Limb (tissue), 2 donors: ENCODE measurements around the gene C17orf107.

Experiments used
- DNase-seq, 2 donors: peaks; one replicate each; pipeline ENCODE4 v3.0.0-alpha.2; 2016; ENCODE audit errors: extremely low spot score in 2 of 2

Gene C17orf107

GRCh38 chr17:4948166-4948930 is 49.0 kb downstream of the C17orf107 start, which contains the start of gene PFN1:
PFN1 (minus strand) TSS chr17:4948530; CDS start chr17:4948394, 136 bp downstream.
- DNase-seq: peak; percentile 93 to 94

GRCh38 chr17:4948931-4949320 is 49.6 kb downstream of the C17orf107 start:
- peak; percentile 84 to 90 for DNase-seq

GRCh38 chr17:4949321-4950074 is 50.2 kb downstream of the C17orf107 start:
- peak in 1 of 2 donors; percentile 78 for DNase-seq

- peak in 1 of 2 donors; percentile 61 for DNase-seq
Observed at GRCh38 chr17:4950075-4950745, 50.9 kb downstream of the C17orf107 start.

- peak in 1 of 2 donors; percentile 68 for DNase-seq
Observed at GRCh38 chr17:4950746-4951204, 51.4 kb downstream of the C17orf107 start, which contains the start of gene ENO3. ENO3 (plus strand) TSS chr17:4951119; CDS start chr17:4951830, 711 bp downstream.

GRCh38 chr17:4951486-4951885 is 52.1 kb downstream of the C17orf107 start:
- DNase-seq: no peak
